Peyer's patch (tissue), 4 donors: Measurements from ENCODE around the gene KLF1. TPM values are rescaled to one million over a fixed set of nuclear protein-coding genes. Genes with fewer than 3 reads are reported as not detected.

Experiments used
- DNase-seq, 3 donors: peaks; one replicate each; pipeline ENCODE4 v3.0.0-alpha.2; 2017 to 2019
- H3K27ac ChIP-seq, 4 donors: fragments of 200-600 bp; sonication (generic); one replicate each; pipeline ENCODE4 v1.5.1; 2016 to 2019
- H3K27me3 ChIP-seq, 2 donors: fragments of 200-600 bp; sonication (generic); one replicate each; pipeline ENCODE4 v1.5.1; 2019
- H3K36me3 ChIP-seq, 3 donors: fragments of 200-600 bp; sonication (generic); one replicate each; pipeline ENCODE4 v1.5.1; 2016 to 2019
- H3K4me1 ChIP-seq, 4 donors: fragments of 200-600 bp; sonication (generic); one replicate each; pipeline ENCODE4 v1.5.1; 2016 to 2019
- H3K4me3 ChIP-seq, 4 donors: fragments of 200-600 bp; sonication (generic); 1 replicate in 3 of 4; 2 replicates in 1 of 4; pipeline ENCODE4 v1.5.1; 2016 to 2019; ENCODE audit warnings: mild to moderate bottlenecking in 1 of 4
- H3K9me3 ChIP-seq, 4 donors: fragments of 200-600 bp; sonication (generic); one replicate each; pipeline ENCODE4 v1.5.1; 2016 to 2019; ENCODE audit warnings: mild to moderate bottlenecking in 1 of 4
- POLR2A ChIP-seq, 2 donors: fragments of 450-650 bp; IDR thresholded peaks; one replicate each; pipeline ENCODE4 v1.5.1; 2017; ENCODE audit warnings: antibody characterized with exemption in 2 of 2, mild to moderate bottlenecking in 2 of 2, moderate library complexity in 2 of 2
- total RNA-seq, 4 donors: library from RNA; depleted of rRNA; stranded (reverse); fragments of >200 nt; gene quantifications; one replicate each; pipeline ENCODE4 v1.1.0, GENCODE V29; 2016
- TF ChIP-seq, protein P1 (sequence below), 6 experiments: fragments of 450-650 bp in 4 of 6; fragments of 200-600 bp in 2 of 6; sonication (generic) in 1 of 6; IDR thresholded peaks; one replicate each; pipeline ENCODE4 v1.5.1; 2017 to 2019; ENCODE audit warnings: antibody characterized with exemption in 6 of 6, mild to moderate bottlenecking in 3 of 6, moderate library complexity in 1 of 6

The KLF1 gene
- total RNA-seq, 4 donors from 2014 or later = not detected

DNA sequence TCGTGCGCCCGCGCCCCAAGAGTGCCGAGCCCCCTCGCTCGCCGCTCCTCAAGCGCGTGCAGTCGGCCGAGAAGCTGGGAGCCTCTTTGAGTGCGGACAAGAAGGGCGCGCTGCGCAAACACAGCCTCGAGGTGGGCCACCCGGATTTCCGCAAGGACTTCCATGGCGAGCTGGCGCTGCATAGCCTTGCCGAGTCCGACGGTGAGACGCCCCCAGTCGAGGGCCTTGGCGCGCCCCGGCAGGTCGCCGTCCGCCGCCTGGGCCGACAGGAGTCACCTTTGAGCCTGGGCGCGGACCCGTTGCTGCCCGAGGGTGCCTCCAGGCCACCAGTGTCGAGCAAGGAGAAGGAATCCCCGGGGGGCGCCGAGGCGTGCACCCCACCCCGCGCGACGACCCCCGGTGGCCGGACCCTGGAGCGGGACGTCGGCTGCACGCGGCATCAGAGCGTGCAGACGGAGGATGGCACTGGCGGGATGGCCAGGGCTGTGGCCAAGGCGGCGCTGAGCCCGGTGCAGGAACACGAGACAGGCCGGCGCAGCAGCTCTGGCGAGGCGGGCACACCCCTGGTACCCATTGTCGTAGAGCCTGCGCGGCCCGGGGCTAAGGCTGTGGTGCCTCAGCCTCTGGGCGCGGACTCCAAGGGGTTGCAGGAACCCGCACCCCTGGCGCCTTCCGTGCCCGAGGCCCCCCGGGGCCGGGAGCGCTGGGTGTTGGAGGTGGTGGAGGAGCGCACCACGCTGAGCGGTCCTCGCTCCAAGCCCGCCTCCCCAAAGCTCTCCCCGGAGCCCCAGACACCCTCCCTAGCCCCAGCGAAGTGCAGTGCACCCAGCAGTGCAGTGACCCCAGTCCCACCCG lies 12.9 kb downstream of the KLF1 start:
- no peaks in the 10 kb centered on the region for H3K27me3 ChIP-seq
- peak overlapping the region in 2 of 4 donors; percentile 17 to 35 for H3K4me3 ChIP-seq
- H3K9me3 ChIP-seq = no peaks in the 10 kb centered on the region
- H3K4me1 ChIP-seq = no peaks in the 10 kb centered on the region
- TF ChIP-seq POLR2A (IDR thresholded peaks at IDR 0.05) = no peak
- TF ChIP-seq, protein P1, sequence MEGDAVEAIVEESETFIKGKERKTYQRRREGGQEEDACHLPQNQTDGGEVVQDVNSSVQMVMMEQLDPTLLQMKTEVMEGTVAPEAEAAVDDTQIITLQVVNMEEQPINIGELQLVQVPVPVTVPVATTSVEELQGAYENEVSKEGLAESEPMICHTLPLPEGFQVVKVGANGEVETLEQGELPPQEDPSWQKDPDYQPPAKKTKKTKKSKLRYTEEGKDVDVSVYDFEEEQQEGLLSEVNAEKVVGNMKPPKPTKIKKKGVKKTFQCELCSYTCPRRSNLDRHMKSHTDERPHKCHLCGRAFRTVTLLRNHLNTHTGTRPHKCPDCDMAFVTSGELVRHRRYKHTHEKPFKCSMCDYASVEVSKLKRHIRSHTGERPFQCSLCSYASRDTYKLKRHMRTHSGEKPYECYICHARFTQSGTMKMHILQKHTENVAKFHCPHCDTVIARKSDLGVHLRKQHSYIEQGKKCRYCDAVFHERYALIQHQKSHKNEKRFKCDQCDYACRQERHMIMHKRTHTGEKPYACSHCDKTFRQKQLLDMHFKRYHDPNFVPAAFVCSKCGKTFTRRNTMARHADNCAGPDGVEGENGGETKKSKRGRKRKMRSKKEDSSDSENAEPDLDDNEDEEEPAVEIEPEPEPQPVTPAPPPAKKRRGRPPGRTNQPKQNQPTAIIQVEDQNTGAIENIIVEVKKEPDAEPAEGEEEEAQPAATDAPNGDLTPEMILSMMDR (IDR thresholded peaks at IDR 0.05) = no peak
- no peak overlapping the region for H3K27ac ChIP-seq
- no peak for DNase-seq
- peaks cover 0 to 32% (median 0%) of the 10 kb centered on the region in 3 donors for H3K36me3 ChIP-seq

- DNase-seq = peak in 2 of 3 donors; percentile 44 to 64
- H3K27ac ChIP-seq = peak overlapping the region in 1 of 4 donors; percentile 13
- H3K4me1 ChIP-seq = peaks cover 0 to under 1% (median 0%) of the 10 kb centered on the region in 4 donors
- H3K4me3 ChIP-seq = peak overlapping the region in 3 of 4 donors; percentile 12 to 35 (median 17)
- H3K9me3 ChIP-seq = no peaks in the 10 kb centered on the region
- TF ChIP-seq, protein P1 (IDR thresholded peaks at IDR 0.05) = no peak
- TF ChIP-seq POLR2A (IDR thresholded peaks at IDR 0.05) = no peak
- H3K27me3 ChIP-seq = no peaks in the 10 kb centered on the region
- H3K36me3 ChIP-seq = peaks cover 0 to 26% (median 0%) of the 10 kb centered on the region in 3 donors
These were observed 13.8 kb downstream of the KLF1 start for GRCh38 chr19:12872941-12873890.

DNA sequence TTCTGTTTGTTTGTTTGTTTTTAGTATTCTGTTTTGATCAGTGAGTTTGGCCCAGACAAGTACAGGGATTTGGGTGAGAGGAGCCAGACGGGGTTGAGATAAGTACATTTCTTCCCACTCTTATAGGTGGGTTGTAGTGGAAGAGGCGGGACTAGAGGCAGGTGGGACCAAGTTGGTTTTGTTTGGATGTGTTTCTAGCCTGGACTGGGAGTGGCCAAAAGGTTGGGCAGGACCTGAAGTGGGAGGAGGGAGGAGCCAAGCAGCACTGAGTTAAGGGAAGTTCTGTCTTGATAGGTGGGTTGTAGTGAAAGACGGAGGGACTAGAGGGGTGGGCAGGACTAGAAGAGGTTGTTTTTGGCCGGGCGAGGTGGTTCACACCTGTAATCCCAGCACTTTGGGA lies 14.7 kb downstream of the KLF1 start:
- no peak for TF ChIP-seq POLR2A (IDR thresholded peaks at IDR 0.05)
- TF ChIP-seq, protein P1 (IDR thresholded peaks at IDR 0.05) = no peak
- Histone ChIP-seq H3K4me3 (no peak overlapping the region), H3K9me3 (no peaks in the 10 kb centered on the region), H3K4me1 (peaks cover 0 to 10% (median 6%) of the 10 kb centered on the region in 4 donors), H3K27ac (no peak overlapping the region), H3K36me3 (peaks cover 0 to 17% (median 0%) of the 10 kb centered on the region in 3 donors), H3K27me3 (no peaks in the 10 kb centered on the region)
- DNase-seq = no peak

DNA sequence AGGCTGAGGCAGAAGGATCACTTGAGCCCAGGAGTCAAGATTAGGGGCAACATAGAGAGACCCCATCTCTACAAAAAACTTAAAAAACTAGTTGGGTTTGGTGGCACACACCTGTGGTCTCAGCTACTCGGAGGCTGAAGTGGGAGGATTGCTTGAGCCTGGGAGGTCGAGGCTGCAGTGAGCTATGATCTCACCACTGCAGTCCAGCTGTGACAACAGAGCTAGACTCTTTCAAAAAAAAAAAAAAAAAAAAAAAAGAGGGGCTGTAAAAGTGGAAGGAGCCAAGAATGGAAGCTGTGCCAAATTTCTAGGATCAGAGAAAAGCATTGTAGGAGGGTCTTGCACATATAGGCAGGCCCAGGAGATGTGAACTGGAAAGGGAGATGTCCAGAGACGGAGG lies 15.3 kb downstream of the KLF1 start:
- H3K9me3 ChIP-seq = no peaks in the 10 kb centered on the region
- H3K27ac ChIP-seq = no peak overlapping the region
- peaks cover 0 to 14% (median 6%) of the 10 kb centered on the region in 4 donors for H3K4me1 ChIP-seq
- no peak for TF ChIP-seq POLR2A (IDR thresholded peaks at IDR 0.05)
- TF ChIP-seq, protein P1 (IDR thresholded peaks at IDR 0.05) = no peak
- no peak overlapping the region for H3K4me3 ChIP-seq
- no peak for DNase-seq
- peaks cover 0 to 15% (median 0%) of the 10 kb centered on the region in 3 donors for H3K36me3 ChIP-seq
- H3K27me3 ChIP-seq = no peaks in the 10 kb centered on the region

- peaks cover 0 to 14% (median 6%) of the 10 kb centered on the region in 4 donors for H3K4me1 ChIP-seq
- no peaks in the 10 kb centered on the region for H3K27me3 ChIP-seq
- DNase-seq = no peak
- H3K4me3 ChIP-seq = no peak overlapping the region
- no peaks in the 10 kb centered on the region for H3K9me3 ChIP-seq
- H3K27ac ChIP-seq = no peak overlapping the region
- H3K36me3 ChIP-seq = no peaks in the 10 kb centered on the region
- no peak for TF ChIP-seq POLR2A (IDR thresholded peaks at IDR 0.05)
- TF ChIP-seq, protein P1 (IDR thresholded peaks at IDR 0.05) = no peak
These were observed 18.4 kb downstream of the KLF1 start for GRCh38 chr19:12868540-12869112.
